ELR (cell line): ENCODE results near the gene TIMM8B.
"Not testable (repeated sequence)": the region's sequence is repeated elsewhere in the genome, so short reads cannot be mapped to it uniquely, and the experiment has no call there.

Experiments used
- DNase-seq: peaks from one replicate; pipeline ENCODE4 v3.0.0-alpha.2; 2015; ENCODE audit warnings: low read depth

Gene TIMM8B

GRCh38 chr11:112086422-112087191 lies at the start of gene TIMM8B, which contains the start of gene SDHD:
Gene TIMM8B, minus strand, starts transcription at chr11:112086756. Its CDS starts 33 bp downstream, at chr11:112086723.
Gene SDHD, plus strand, starts transcription at chr11:112086873. Its CDS starts 35 bp downstream, at chr11:112086908.
- DNase-seq = peak; percentile 98

- no peak for DNase-seq
Observed at GRCh38 chr11:112134473-112134872, 47.9 kb upstream of the TIMM8B start.

GRCh38 chr11:112132737-112133136 lies 46.2 kb upstream of the TIMM8B start:
- no peak for DNase-seq

GRCh38 chr11:112129656-112130055 lies 43.1 kb upstream of the TIMM8B start:
- no peak for DNase-seq

GRCh38 chr11:112128483-112129121 lies 42.0 kb upstream of the TIMM8B start:
- DNase-seq = peak; percentile 87

GRCh38 chr11:112127056-112127455 lies 40.5 kb upstream of the TIMM8B start:
- no peak for DNase-seq

GRCh38 chr11:112123129-112123528 lies 36.6 kb upstream of the TIMM8B start:
- DNase-seq = no peak

GRCh38 chr11:112121981-112122615 lies 35.5 kb upstream of the TIMM8B start:
- no peak for DNase-seq

- no peak for DNase-seq
Observed at GRCh38 chr11:112118176-112118575, 31.6 kb upstream of the TIMM8B start.

GRCh38 chr11:112115386-112115785 lies 28.8 kb upstream of the TIMM8B start:
- no peak for DNase-seq

- no peak for DNase-seq
Observed at GRCh38 chr11:112114460-112114859, 27.9 kb upstream of the TIMM8B start.

GRCh38 chr11:112113539-112114457 lies 27.2 kb upstream of the TIMM8B start:
- DNase-seq = peak; percentile 83

GRCh38 chr11:112106070-112106469 lies 19.5 kb upstream of the TIMM8B start:
- DNase-seq = peak; percentile 62

- no peak for DNase-seq
Observed at GRCh38 chr11:112103446-112103845, 16.9 kb upstream of the TIMM8B start.

GRCh38 chr11:112100462-112100861 lies 13.9 kb upstream of the TIMM8B start:
- no peak for DNase-seq

- DNase-seq = no peak
Observed at GRCh38 chr11:112097734-112098528, 11.4 kb upstream of the TIMM8B start.

GRCh38 chr11:112096194-112096593 lies 9.6 kb upstream of the TIMM8B start:
- DNase-seq = no peak

GRCh38 chr11:112095302-112095701 lies 8.7 kb upstream of the TIMM8B start:
- not testable (repeated sequence) for DNase-seq

- peak; percentile 32 for DNase-seq
Observed at GRCh38 chr11:112087212-112087611, 656 bp upstream of the TIMM8B start.

GRCh38 chr11:112085822-112086421 lies 634 bp downstream of the TIMM8B start:
- DNase-seq = peak; percentile 53

GRCh38 chr11:112082729-112083128 lies 3.8 kb downstream of the TIMM8B start:
- peak; percentile 85 for DNase-seq
